IPS-15b (cell line): ENCODE results near the gene B3GLCT.

ENCODE experiments used
- H3K27me3 ChIP-seq: one replicate; pipeline ENCODE4 v1.6.1; 2013; ENCODE audit warnings: low read length; ENCODE audit not compliant: control insufficient read depth, insufficient read depth
- H3K36me3 ChIP-seq: one replicate; pipeline ENCODE4 v1.6.1; 2013; ENCODE audit warnings: low read length; ENCODE audit not compliant: control insufficient read depth, insufficient read depth
- H3K4me1 ChIP-seq: one replicate; pipeline ENCODE4 v1.6.1; 2013; ENCODE audit warnings: mild to moderate bottlenecking, low read length; ENCODE audit not compliant: control insufficient read depth, insufficient read depth
- H3K4me3 ChIP-seq: one replicate; pipeline ENCODE4 v1.5.1; 2013; ENCODE audit warnings: low read depth, low read length
- H3K9ac ChIP-seq: one replicate; pipeline ENCODE4 v1.6.1; 2013; ENCODE audit warnings: low read depth, mild to moderate bottlenecking, low read length
- H3K9me3 ChIP-seq: one replicate; pipeline ENCODE4 v1.6.1; 2013; ENCODE audit warnings: mild to moderate bottlenecking, low read length; ENCODE audit not compliant: control insufficient read depth, insufficient read depth

The B3GLCT gene

DNA sequence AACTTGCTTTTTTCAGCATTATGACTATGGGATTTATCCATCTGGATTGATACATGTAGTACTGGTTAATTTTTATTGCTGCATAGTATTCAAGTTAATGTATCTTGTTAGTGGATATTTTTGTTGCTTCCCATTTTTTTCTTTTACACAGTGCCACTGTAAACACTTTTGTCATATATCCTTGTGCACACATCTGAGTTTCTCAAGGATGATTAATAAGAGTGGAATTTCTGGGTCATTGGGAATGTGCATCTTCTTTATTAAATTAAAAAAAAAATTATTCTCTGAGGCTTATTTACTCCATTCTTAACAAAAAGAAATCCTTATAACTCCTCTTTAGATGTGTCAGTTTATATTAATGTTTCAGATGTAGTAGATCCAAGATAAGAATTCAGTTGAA is 27.3 kb downstream of the B3GLCT start:
- no peak overlapping the region for H3K9ac ChIP-seq
- H3K9me3 ChIP-seq = no peaks in the 10 kb centered on the region
- H3K36me3 ChIP-seq = no peaks in the 10 kb centered on the region
- no peak overlapping the region for H3K4me3 ChIP-seq
- H3K4me1 ChIP-seq = no peaks in the 10 kb centered on the region
- no peaks in the 10 kb centered on the region for H3K27me3 ChIP-seq

DNA sequence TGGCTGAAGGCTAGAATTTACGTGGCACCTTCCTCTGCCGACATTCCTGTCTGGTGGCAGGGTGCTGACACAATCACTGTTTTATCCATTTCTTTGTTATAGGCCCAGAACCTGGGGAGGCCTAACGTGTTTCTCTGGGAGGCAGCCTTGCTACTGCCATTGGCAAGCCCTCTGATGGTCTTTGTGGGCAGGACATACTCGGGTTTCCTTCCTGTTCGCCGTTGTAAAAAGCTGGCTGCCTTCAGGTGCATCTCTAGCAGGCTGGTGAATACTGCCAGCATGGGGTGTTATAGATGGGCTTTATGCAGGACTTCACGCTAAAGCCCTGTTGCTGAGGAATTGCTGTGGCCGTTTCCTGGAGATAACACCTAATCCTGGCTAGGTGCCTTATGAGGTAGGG is 28.1 kb downstream of the B3GLCT start:
- no peak overlapping the region for H3K9ac ChIP-seq
- no peak overlapping the region for H3K4me3 ChIP-seq
- H3K4me1 ChIP-seq = no peaks in the 10 kb centered on the region
- H3K36me3 ChIP-seq = no peaks in the 10 kb centered on the region
- H3K27me3 ChIP-seq = no peaks in the 10 kb centered on the region
- H3K9me3 ChIP-seq = no peaks in the 10 kb centered on the region

DNA sequence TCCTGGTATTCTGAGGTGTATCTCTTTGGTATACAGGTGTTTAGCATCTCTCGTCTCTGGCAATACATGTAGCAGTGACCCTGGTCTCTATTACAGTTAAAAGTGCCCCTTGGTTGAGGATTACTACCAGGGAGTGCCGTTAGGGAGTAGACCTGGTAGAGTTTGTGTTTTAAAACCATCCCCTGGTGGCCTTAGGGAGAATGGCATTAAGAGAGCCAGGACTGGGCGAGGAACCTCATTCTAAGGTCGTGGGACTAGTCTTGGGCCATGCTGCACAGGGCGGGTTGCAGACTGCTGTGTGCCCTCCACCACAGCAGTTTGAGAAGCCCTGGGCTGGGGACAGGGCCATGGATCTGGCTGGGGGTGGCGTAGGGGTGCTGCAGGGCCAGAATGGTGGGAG is 35.0 kb downstream of the B3GLCT start:
- no peaks in the 10 kb centered on the region for H3K36me3 ChIP-seq
- no peaks in the 10 kb centered on the region for H3K9me3 ChIP-seq
- no peaks in the 10 kb centered on the region for H3K4me1 ChIP-seq
- no peaks in the 10 kb centered on the region for H3K27me3 ChIP-seq
- no peak overlapping the region for H3K4me3 ChIP-seq
- no peak overlapping the region for H3K9ac ChIP-seq

DNA sequence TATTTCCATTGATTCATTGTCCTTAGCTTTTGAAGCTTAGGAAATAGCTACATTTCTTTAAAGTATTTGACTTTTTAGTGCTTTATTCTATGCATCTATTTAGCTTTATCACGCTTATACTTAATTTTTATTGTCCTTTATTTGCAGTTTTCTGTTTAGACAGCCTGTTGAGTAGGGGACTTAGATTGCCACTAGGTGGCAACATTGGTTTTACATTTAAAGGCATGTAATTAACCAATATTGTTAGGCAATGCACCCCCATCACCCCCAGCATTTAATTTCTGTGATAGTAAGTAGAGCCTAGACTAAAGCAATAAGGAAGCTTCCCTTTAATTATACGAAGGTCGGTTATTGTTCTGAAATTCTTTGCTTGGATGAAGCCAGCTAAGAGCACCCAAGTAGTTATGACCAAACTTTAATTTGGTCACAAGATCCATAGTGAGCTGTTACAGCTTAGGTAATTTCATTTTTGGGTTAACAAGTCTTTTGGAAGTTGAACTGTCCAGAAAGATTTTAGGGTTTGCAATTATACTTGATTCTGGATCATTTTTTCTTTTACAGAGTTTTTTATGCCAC is 36.5 kb downstream of the B3GLCT start:
- no peaks in the 10 kb centered on the region for H3K9me3 ChIP-seq
- no peaks in the 10 kb centered on the region for H3K27me3 ChIP-seq
- no peak overlapping the region for H3K9ac ChIP-seq
- H3K36me3 ChIP-seq = no peaks in the 10 kb centered on the region
- no peaks in the 10 kb centered on the region for H3K4me1 ChIP-seq
- H3K4me3 ChIP-seq = no peak overlapping the region

DNA sequence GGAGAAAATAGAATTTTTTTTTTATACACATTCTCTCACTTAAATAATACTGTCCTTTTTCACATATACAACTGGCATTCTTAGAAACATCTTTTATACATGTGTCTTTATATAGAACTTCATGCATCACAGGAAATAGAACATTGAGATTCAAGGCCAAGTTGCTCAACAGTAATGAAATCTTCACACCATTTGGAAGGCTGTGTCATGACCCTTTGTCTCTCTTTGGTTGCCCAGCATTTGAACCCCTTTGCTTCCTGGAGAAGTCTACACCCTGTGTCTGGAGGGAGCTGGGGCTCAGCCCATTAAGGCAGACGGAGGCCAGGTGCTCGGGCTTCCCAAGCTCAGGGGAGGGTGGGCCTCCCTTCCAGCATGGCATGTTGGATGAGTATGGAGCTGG is 41.1 kb downstream of the B3GLCT start:
- H3K27me3 ChIP-seq = no peaks in the 10 kb centered on the region
- H3K9ac ChIP-seq = no peak overlapping the region
- H3K4me1 ChIP-seq = no peaks in the 10 kb centered on the region
- no peaks in the 10 kb centered on the region for H3K9me3 ChIP-seq
- no peak overlapping the region for H3K4me3 ChIP-seq
- H3K36me3 ChIP-seq = no peaks in the 10 kb centered on the region

DNA sequence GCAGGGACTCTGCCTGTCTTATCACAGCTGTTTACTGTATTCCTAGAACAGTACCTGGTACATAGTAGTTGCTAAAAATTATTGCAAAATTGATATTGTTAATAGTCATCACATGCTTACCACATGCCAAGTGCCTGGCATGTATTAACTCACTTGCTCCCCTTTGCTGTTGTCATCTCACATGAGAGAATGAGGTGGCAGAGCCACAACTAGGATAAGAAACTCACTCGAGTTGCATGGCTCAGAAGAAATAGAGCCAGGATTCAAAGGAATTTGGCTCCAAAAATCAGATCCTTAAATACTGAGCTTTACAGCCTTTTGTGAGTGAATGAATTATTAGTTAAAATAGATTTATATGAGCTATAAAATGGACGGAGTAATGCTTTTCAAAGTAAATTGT is 42.6 kb downstream of the B3GLCT start:
- H3K4me1 ChIP-seq = no peaks in the 10 kb centered on the region
- no peak overlapping the region for H3K4me3 ChIP-seq
- no peaks in the 10 kb centered on the region for H3K9me3 ChIP-seq
- no peaks in the 10 kb centered on the region for H3K27me3 ChIP-seq
- no peaks in the 10 kb centered on the region for H3K36me3 ChIP-seq
- no peak overlapping the region for H3K9ac ChIP-seq

DNA sequence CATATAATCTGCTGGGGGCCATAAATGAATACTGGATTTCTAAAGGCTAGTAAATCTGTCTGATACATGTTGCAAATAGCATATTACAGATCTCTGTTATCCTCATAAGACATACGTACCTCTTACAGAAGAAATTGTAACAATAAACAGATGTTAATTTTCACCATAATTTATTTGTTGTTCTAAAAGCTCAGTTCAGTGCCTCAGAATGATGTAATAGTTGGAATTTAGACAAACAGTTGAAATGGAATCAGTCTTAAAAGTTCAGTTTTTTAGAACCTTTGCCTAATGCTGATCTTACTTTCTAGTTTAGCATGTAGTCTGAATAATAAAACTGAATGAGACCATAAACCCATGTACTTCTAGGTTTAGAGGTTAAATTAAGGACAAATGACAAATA is 43.1 kb downstream of the B3GLCT start:
- no peaks in the 10 kb centered on the region for H3K27me3 ChIP-seq
- H3K4me3 ChIP-seq = no peak overlapping the region
- H3K9me3 ChIP-seq = no peaks in the 10 kb centered on the region
- no peaks in the 10 kb centered on the region for H3K36me3 ChIP-seq
- no peak overlapping the region for H3K9ac ChIP-seq
- H3K4me1 ChIP-seq = no peaks in the 10 kb centered on the region

DNA sequence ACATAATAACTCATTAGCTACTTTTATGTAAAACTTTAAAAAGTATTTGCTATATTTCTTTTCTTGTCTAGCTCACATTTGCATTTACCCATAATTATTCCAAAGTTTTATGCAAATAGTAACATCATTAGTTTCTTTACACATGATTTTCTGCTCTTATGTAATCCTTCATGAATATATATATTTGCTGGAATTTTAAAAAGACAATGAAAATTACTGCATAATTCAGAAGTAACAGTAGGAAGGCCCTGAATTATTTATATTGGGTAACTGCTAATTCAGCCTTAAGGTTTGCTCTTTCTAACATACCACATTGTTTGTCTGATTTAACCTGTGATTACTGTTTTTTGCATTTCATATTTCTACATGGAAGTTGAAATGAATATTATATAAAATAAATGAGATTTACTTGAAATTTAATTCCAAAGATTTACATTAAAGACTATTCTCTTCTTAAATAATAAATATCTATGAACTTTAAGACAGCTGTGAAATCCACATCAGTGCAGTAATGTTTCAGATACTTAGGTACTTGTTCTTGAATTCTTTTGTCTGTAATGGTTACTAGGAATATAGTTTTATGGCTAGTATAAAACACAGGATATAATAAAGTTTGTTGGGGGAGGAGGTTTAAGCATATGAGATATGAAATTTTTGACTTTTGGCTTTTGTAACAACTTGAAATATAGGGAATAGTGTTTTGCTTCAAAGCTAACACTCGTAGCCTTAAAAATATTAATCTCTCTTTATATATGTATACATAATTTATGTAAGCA is 46.0 kb downstream of the B3GLCT start:
- Histone ChIP-seq H3K9ac (no peak overlapping the region), H3K27me3 (no peaks in the 10 kb centered on the region), H3K9me3 (no peaks in the 10 kb centered on the region), H3K36me3 (no peaks in the 10 kb centered on the region), H3K4me3 (no peak overlapping the region), H3K4me1 (no peaks in the 10 kb centered on the region)

DNA sequence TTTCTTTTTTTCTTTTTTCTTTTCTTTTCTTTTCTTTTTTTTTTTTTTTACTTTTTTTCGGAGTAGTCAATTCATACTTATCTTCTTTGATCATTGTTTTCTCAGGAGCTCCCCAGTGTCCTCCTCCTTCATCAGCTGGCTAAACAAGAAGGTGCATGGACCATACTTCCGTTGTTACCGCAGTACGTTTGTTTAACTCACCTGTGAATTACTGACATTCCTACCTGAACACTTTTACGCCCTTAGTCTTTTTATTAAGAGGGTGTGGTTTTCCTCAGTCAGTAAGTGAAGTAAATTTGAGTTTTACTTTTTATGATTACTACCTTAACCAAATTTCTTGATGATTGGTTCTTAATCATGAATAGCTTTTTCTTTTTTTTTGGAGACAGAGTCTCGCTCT is 47.1 kb downstream of the B3GLCT start:
- Histone ChIP-seq H3K27me3 (no peaks in the 10 kb centered on the region), H3K4me3 (no peak overlapping the region), H3K9ac (no peak overlapping the region), H3K9me3 (no peaks in the 10 kb centered on the region), H3K4me1 (no peaks in the 10 kb centered on the region), H3K36me3 (no peaks in the 10 kb centered on the region)

DNA sequence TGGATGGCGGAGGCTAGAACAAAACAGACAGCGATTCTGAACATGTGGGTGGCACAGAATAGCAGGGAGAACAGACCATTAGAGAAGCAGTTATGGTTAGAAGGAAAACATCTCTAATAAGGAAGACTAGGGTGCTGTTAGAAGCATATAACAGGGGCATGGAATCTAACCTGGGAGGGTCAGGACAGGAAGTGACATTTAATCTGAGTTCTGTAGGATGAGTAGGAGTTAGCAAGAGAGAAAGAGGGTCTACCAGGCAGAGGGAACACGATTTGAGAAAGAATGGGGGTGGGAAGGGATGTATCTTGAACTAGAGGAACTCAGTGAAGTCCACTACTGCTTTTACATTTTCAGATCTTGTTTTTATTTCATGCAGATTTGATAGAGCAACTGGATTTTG is 48.6 kb downstream of the B3GLCT start:
- Histone ChIP-seq H3K9ac (no peak overlapping the region), H3K4me3 (no peak overlapping the region), H3K9me3 (no peaks in the 10 kb centered on the region), H3K36me3 (no peaks in the 10 kb centered on the region), H3K4me1 (no peaks in the 10 kb centered on the region), H3K27me3 (no peaks in the 10 kb centered on the region)

DNA sequence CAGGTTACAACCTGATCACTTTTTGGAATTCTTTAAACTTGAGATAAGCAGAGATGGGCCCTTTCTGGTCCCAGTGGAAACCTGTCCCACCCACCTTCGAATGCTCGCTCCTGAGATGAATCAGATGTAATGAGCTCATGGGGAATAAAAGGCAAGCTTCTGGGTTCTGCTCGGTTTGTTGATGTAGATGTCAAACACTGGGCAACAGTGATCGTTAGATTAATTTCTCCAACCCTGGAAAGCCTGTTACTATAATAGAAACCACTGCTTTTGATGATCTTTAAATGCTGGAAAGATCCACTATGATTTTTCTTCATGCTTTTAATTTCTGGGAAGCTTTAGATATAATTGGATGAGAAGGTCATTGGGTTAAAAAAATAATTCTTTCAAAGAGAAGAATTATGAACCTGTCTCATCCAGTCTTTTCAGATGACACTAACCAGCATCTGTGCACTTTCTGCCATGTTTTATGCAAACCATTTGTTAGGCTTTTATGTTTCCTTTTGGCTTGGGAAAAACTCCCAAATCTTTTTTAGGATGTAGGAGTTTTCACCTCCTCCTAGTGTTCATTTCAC is 49.3 kb downstream of the B3GLCT start:
- Histone ChIP-seq H3K27me3 (no peaks in the 10 kb centered on the region), H3K9me3 (no peaks in the 10 kb centered on the region), H3K4me3 (no peak overlapping the region), H3K36me3 (no peaks in the 10 kb centered on the region), H3K4me1 (no peaks in the 10 kb centered on the region), H3K9ac (no peak overlapping the region)

DNA sequence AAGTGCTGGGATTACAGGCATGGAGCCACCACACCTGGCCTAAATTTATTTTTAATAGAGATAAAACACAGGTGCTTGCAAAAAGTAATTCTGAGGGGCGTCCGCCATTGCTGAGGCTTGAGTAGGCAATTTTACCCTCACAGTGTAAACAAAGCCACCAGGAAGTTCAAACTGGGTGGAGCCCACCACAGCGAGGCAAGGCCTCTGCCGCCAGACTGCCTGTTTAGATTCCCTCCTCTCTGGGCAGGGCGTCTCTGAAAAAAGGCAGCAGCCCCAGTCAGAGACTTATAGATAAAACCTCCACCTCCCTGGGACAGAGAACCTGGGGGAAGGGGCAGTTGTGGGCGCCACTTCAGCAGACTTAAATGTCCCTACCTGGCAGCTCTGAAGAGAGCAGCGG is 50.7 kb downstream of the B3GLCT start:
- no peaks in the 10 kb centered on the region for H3K36me3 ChIP-seq
- no peaks in the 10 kb centered on the region for H3K4me1 ChIP-seq
- no peak overlapping the region for H3K9ac ChIP-seq
- no peaks in the 10 kb centered on the region for H3K27me3 ChIP-seq
- H3K4me3 ChIP-seq = no peak overlapping the region
- H3K9me3 ChIP-seq = no peaks in the 10 kb centered on the region
